ENCODE results near the gene P2RY2. TPM values are rescaled to one million over a fixed set of nuclear protein-coding genes. Genes with fewer than 3 reads are reported as not detected.

Gene P2RY2
- total and polyA plus RNA-seq, 2 donors (not counting 1 experiment from before 2014, with no cell fraction given) = 0.12 to 0.37 TPM

GRCh38 chr11:73227571-73228211 lies 9.6 kb downstream of the P2RY2 start:
- ATAC-seq (ENCODE audit: low read depth) (no peak), DNase-seq (no peak)
- Mint-ChIP-seq H3K4me1 (no peaks in the 10 kb centered on the region), H3K4me3 (no peak overlapping the region), H3K27ac (no peak overlapping the region), H3K9me3 (ENCODE audit: insufficient read depth) (no peaks in the 10 kb centered on the region), H3K27me3 (no peaks in the 10 kb centered on the region)
- Histone ChIP-seq H3K27ac (ENCODE audit: low read length in 2 of 2) (no peak overlapping the region), H3K4me2 (replicated peaks; ENCODE audit: low read depth, low read length, poor library complexity, severe bottlenecking) (no peak overlapping the region), H3K79me2 (ENCODE audit: control insufficient read depth, insufficient read depth, low read length) (no peaks in the 10 kb centered on the region), H3K9me3 (ENCODE audit: control extremely low read depth in 1 of 3, control insufficient read depth in 2 of 3, insufficient read depth in 1 of 3, low read length in 2 of 3) (no peaks in the 10 kb centered on the region), H3K4me1 (ENCODE audit: control insufficient read depth in 2 of 2, insufficient read depth in 2 of 2, low read length in 2 of 2) (no peaks in the 10 kb centered on the region), H3K9ac (ENCODE audit: low read length) (no peak overlapping the region), H3K4me3 (ENCODE audit: control extremely low read depth in 1 of 5, extremely low read depth in 1 of 5, insufficient read depth in 1 of 5, low read depth in 2 of 5, low read length in 4 of 5) (no peak overlapping the region), H3K27me3 (replicated peaks in 1 of 4; ENCODE audit: control extremely low read depth in 1 of 4, control insufficient read depth in 3 of 4, insufficient read depth in 4 of 4, low read length in 3 of 4) (peaks cover 0 to 5% (median 0%) of the 10 kb centered on the region in 4 experiments), H2AFZ (ENCODE audit: insufficient read depth, low read depth, low read length, poor library complexity, severe bottlenecking) (no peak overlapping the region), H4K20me1 (ENCODE audit: control insufficient read depth, insufficient read depth, low read length, poor library complexity, severe bottlenecking) (no peaks in the 10 kb centered on the region), H3K36me3 (replicated peaks in 1 of 2; ENCODE audit: control extremely low read depth in 1 of 2, control insufficient read depth in 1 of 2, extremely low read depth in 1 of 2, insufficient read depth in 2 of 2, low read length in 1 of 2) (no peaks in the 10 kb centered on the region)
- intact Hi-C loops (cut with micrococcal nuclease) = no loop called here
- TF ChIP-seq EZH2 (IDR thresholded peaks at IDR 0.05; ENCODE audit: borderline replicate concordance, insufficient read depth, low read depth, low read length, poor library complexity, severe bottlenecking) = no peak
- TF ChIP-seq, protein P1, sequence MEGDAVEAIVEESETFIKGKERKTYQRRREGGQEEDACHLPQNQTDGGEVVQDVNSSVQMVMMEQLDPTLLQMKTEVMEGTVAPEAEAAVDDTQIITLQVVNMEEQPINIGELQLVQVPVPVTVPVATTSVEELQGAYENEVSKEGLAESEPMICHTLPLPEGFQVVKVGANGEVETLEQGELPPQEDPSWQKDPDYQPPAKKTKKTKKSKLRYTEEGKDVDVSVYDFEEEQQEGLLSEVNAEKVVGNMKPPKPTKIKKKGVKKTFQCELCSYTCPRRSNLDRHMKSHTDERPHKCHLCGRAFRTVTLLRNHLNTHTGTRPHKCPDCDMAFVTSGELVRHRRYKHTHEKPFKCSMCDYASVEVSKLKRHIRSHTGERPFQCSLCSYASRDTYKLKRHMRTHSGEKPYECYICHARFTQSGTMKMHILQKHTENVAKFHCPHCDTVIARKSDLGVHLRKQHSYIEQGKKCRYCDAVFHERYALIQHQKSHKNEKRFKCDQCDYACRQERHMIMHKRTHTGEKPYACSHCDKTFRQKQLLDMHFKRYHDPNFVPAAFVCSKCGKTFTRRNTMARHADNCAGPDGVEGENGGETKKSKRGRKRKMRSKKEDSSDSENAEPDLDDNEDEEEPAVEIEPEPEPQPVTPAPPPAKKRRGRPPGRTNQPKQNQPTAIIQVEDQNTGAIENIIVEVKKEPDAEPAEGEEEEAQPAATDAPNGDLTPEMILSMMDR (IDR thresholded peaks at IDR 0.05) = no peak
- CTCF ChIA-PET = interaction anchor here (0.7 to 1.1 kb wide), 3 partner anchors 11 to 43 kb away, joined by 3 to 4 read pairs (median 3); no protein-coding TSS in a partner anchor
- 95% methylated on average over 11 of the region's 12 CpGs for WGBS (ENCODE audit: insufficient coverage)
- POLR2A ChIA-PET = interaction anchor here (0.7 kb wide), 1 partner anchor 131 kb away, joined by 9 read pairs; no protein-coding TSS in a partner anchor

Measured in B cell (primary cell).